SK-N-SH (cell line): ENCODE data around the gene GUCY2D.

Experiments used
- CHD2 ChIP-seq: fragments of 150-350 bp; IDR thresholded peaks from 2 replicates; pipeline ENCODE4 v1.6.1; 2018; ENCODE audit warnings: low read length; ENCODE audit not compliant: partially characterized antibody
- ELF1 ChIP-seq: IDR thresholded peaks from 2 replicates; pipeline ENCODE4 v1.4.0; 2012
- GABPA ChIP-seq: IDR thresholded peaks from 2 replicates; pipeline ENCODE4 v1.4.0; 2012; ENCODE audit warnings: low read depth, mild to moderate bottlenecking
- MEF2A ChIP-seq: IDR thresholded peaks from 2 replicates; pipeline ENCODE4 v1.4.0; 2012; ENCODE audit warnings: low read depth, borderline replicate concordance
- MXI1 ChIP-seq: IDR thresholded peaks from 2 replicates; pipeline ENCODE4 v1.6.1; 2012; ENCODE audit warnings: mild to moderate bottlenecking, low read depth, low read length, improper control_type of control experiment
- POLR2AphosphoS5 ChIP-seq: IDR thresholded peaks from 2 replicates; pipeline ENCODE4 v1.6.1; 2012; ENCODE audit warnings: low read depth, low read length
- RXRA ChIP-seq: IDR thresholded peaks from 2 replicates; pipeline ENCODE4 v1.4.0; 2012; ENCODE audit warnings: low read depth, mild to moderate bottlenecking, borderline replicate concordance
- TEAD4 ChIP-seq: IDR thresholded peaks from 2 replicates; pipeline ENCODE4 v1.4.0; 2012; ENCODE audit warnings: mild to moderate bottlenecking, borderline replicate concordance; ENCODE audit not compliant: insufficient read depth
- TF ChIP-seq, protein P1 (sequence below): fragments of 200-600 bp; sonication (generic); IDR thresholded peaks from 2 replicates; pipeline ENCODE4 v1.6.1; 2017; ENCODE audit warnings: antibody characterized with exemption, mild to moderate bottlenecking, moderate library complexity
- TF ChIP-seq, protein P2 (sequence below): IDR thresholded peaks from 2 replicates; pipeline ENCODE4 v1.6.1; 2012; ENCODE audit warnings: mild to moderate bottlenecking, low read depth, low read length, moderate library complexity
- TF ChIP-seq, protein P3 (sequence below): fragments of 150-350 bp; IDR thresholded peaks from 2 replicates; pipeline ENCODE4 v1.6.1; 2016; ENCODE audit warnings: mild to moderate bottlenecking, low read depth, low read length
- TF ChIP-seq, protein P4 (sequence below): IDR thresholded peaks from 2 replicates; pipeline ENCODE4 v1.4.0; 2012; ENCODE audit warnings: low read depth

DNA sequence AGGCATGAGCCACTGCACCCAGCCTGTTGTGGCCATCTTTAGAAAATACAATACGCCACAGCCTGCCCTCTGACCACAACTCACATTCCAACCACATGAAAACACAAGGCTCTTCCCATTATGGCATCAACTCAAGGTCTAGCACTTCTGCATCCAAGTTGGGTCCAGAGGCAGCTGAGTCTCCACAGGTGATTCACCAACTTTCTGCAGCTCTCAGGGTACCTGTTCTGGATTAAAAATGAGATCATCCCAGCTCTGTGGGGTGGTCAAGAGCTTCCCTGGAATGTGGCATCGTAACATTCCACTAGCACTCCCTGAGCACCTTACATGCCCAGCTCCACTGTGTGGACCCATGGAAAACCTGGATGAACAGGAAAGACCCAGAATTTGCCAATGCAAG lies 9.9 kb upstream of the GUCY2D start:
- TF ChIP-seq, protein P1, sequence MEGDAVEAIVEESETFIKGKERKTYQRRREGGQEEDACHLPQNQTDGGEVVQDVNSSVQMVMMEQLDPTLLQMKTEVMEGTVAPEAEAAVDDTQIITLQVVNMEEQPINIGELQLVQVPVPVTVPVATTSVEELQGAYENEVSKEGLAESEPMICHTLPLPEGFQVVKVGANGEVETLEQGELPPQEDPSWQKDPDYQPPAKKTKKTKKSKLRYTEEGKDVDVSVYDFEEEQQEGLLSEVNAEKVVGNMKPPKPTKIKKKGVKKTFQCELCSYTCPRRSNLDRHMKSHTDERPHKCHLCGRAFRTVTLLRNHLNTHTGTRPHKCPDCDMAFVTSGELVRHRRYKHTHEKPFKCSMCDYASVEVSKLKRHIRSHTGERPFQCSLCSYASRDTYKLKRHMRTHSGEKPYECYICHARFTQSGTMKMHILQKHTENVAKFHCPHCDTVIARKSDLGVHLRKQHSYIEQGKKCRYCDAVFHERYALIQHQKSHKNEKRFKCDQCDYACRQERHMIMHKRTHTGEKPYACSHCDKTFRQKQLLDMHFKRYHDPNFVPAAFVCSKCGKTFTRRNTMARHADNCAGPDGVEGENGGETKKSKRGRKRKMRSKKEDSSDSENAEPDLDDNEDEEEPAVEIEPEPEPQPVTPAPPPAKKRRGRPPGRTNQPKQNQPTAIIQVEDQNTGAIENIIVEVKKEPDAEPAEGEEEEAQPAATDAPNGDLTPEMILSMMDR: no peak
- no peak for TF ChIP-seq MXI1
- TF ChIP-seq POLR2AphosphoS5: no peak
- TF ChIP-seq RXRA: no peak
- no peak for TF ChIP-seq GABPA
- TF ChIP-seq, protein P2, sequence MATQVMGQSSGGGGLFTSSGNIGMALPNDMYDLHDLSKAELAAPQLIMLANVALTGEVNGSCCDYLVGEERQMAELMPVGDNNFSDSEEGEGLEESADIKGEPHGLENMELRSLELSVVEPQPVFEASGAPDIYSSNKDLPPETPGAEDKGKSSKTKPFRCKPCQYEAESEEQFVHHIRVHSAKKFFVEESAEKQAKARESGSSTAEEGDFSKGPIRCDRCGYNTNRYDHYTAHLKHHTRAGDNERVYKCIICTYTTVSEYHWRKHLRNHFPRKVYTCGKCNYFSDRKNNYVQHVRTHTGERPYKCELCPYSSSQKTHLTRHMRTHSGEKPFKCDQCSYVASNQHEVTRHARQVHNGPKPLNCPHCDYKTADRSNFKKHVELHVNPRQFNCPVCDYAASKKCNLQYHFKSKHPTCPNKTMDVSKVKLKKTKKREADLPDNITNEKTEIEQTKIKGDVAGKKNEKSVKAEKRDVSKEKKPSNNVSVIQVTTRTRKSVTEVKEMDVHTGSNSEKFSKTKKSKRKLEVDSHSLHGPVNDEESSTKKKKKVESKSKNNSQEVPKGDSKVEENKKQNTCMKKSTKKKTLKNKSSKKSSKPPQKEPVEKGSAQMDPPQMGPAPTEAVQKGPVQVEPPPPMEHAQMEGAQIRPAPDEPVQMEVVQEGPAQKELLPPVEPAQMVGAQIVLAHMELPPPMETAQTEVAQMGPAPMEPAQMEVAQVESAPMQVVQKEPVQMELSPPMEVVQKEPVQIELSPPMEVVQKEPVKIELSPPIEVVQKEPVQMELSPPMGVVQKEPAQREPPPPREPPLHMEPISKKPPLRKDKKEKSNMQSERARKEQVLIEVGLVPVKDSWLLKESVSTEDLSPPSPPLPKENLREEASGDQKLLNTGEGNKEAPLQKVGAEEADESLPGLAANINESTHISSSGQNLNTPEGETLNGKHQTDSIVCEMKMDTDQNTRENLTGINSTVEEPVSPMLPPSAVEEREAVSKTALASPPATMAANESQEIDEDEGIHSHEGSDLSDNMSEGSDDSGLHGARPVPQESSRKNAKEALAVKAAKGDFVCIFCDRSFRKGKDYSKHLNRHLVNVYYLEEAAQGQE: no peak
- TF ChIP-seq, protein P3, sequence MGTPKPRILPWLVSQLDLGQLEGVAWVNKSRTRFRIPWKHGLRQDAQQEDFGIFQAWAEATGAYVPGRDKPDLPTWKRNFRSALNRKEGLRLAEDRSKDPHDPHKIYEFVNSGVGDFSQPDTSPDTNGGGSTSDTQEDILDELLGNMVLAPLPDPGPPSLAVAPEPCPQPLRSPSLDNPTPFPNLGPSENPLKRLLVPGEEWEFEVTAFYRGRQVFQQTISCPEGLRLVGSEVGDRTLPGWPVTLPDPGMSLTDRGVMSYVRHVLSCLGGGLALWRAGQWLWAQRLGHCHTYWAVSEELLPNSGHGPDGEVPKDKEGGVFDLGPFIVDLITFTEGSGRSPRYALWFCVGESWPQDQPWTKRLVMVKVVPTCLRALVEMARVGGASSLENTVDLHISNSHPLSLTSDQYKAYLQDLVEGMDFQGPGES: no peak
- TF ChIP-seq, protein P4, sequence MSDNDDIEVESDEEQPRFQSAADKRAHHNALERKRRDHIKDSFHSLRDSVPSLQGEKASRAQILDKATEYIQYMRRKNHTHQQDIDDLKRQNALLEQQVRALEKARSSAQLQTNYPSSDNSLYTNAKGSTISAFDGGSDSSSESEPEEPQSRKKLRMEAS: no peak
- no peak for TF ChIP-seq ELF1
- no peak for TF ChIP-seq MEF2A
- no peak for TF ChIP-seq CHD2
- TF ChIP-seq TEAD4: 0 out of 2 replicates have a peak, but pooled peaks have one; percentile 21
